Stimulated activated naive CD4-positive, alpha-beta T cell (primary cell): ENCODE results near the gene GLI3.

ENCODE experiments used
- DNase-seq, 6 experiments: peaks; one replicate each; lab custom pipeline; 2025; lab: John Stamatoyannopoulos, UW

Gene GLI3

GRCh38 chr7:42081671-42082070 is 155.3 kb downstream of the GLI3 start:
- no peak for DNase-seq

DNA sequence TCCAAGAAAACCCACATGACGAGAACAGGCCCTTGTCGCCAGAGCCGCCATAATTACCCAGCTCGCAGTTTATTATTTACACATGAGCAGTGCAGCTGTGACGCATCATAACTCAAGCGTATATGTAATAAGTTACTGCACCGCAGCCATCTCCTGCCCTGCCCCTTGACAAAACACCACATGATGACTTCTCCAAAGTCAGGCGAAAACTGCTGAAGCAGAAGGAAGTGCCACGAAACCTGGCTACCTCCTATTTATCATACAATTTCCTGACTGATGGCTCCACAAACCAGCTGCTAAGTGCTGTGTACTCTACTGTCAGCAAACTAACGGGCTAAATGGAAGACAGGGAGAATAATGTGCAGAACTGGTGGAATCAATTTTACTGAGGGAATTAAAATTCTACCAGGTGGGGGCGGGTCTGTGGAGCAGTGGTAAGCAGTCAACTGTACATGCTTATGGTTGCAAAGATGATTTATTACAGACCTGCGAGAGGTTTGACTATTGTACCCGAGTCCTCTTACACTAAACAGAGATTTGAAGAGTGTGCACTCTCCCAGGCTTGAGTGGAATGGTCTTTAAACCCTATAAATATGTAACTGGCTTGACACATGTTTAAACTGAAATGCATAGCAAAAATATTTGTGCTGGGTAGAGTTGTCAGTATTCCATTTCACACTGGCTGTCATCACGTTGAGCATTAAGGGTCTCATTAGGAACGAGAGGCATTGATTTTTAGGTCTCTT is 156.0 kb downstream of the GLI3 start:
- DNase-seq, result no peak

DNA sequence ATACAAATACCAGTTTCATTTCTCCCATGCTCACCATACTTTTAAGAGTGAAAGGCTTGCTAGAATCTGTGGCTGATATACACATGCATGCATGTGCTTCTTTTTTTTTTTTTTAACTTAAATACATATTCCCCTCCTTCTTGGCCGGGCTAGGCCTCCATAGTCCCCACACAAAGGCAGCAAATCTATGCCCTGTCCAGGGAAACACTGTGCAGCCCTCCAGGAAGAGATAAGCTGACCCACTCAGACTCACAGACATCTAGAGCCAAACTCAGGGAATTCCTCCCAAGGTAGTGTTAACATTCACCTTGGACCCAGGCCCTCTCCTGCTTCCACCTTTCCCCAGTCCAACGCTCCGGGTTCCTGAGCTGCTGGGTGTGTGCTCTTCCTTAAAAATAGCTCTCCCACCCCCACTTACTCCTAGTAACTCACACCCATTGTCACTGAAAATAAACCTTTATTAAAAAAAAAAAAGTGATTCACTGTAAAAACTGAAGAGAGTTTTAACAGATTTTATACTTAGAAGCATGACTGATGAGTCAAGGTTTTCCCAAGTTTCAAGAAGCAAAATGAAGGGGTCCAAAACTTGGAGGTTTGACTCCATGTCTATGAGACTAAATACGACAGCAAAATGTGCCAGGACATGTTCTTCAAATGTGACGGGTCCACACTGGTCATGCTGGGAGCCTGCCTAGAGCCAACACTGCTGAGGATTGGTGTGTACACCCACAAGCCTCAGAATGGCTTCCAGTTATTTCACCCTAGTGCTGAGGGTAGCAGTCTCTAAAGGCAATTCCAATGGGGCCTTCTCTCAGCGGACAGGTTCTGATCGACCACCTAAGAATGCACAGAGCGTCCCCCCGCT is 159.5 kb downstream of the GLI3 start:
- DNase-seq, result no peak

DNA sequence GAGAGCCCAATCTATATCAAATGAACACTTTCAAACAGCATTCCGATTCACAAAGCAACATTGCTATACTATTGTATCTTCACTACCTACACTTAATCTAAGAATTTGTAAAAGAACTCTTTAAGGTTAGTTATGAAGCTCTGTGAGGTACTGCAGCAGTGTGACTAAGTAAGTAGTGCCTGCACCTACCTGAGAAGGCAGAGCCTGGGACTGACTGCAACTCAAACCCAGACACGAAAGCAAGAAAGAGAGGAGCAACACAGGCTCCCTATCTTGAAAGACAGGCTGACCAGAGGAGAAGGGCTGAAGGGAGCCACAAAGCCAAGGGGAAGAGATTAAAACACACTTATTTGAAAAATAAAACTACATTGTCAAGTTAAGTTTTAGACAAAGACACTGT is 160.1 kb downstream of the GLI3 start:
- DNase-seq, result no peak

DNA sequence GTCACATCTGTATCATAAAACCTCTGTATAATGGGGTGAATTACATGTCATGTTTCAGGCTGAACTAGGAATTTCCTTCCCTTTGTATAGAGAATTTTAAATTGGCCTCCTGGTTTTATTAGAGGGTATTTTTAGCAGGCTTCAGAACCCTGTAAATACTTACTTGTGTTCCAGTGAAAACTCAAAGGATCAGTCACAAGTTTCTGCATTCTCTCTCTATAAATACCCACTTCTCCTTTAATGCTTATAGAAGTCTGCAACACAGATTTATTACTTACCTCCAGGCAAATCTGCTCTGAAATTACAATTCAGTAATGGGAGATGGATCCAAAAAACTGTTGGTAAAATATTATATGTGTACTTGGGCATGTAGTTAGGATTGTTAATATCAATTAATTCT is 161.6 kb downstream of the GLI3 start:
- DNase-seq, result no peak

DNA sequence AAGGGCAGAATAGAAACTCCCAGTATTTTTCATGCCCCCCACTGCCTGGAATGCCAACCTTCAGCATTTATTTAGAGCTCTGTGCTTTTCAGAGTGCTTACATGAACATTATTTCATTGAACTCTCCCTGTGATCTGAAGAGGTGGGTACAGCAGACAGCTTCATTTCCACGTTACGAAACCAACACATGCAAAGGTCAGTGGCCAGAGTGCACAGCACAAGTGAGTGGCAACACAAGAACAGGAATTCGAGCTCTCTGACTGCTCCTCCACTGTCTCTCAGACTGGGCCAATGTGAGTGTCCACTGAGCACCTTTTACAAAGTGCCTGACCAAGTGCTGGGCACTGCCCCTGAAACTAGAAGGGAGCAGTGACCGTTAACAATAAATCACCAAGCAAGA is 162.9 kb downstream of the GLI3 start:
- no peak for DNase-seq

- DNase-seq, result no peak
Observed at GRCh38 chr7:42071372-42072261, 165.4 kb downstream of the GLI3 start.

DNA sequence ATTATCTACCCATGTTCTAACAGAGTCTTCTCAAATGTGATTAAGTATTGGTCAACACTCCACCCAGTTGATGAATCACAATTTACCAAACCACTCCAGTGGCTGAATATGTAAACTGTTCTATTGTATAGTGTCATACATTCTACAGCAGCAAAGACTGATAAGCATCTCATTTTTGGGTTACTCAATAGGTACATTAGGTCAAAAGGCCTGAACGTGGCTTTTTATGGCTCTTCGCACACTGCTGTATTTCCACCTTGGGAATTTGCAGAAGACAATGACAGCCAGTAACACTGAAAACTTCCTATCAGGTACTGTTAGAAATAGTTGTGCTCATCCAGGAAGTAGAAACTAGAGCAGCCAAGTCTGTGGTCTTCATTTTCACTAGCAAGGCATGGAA is 166.9 kb downstream of the GLI3 start:
- no peak for DNase-seq

- no peak for DNase-seq
Observed at GRCh38 chr7:42069590-42069989, 167.4 kb downstream of the GLI3 start.

- no peak for DNase-seq
Observed at GRCh38 chr7:42068554-42069280, 168.3 kb downstream of the GLI3 start.

DNA sequence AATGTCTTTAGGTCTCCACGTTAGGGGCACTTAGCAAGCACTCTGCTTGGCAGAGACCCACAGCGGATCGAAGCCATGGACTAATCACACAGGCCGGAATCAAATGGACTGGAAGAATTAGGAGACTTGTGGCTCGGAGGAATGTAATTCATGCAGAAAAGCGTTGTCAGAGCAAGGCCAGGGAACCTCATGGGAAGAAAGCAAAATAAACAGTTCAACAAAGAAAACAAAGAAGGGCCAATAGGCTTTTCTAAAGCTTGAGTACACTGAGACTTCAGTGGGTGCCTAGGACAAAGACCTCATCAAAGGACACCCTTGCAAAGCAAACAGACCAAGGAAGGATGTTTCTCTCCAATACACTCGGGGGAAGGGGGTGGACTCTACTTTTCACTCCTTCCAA is 171.1 kb downstream of the GLI3 start:
- no peak for DNase-seq

- DNase-seq, result no peak
Observed at GRCh38 chr7:42065015-42065414, 172.0 kb downstream of the GLI3 start.

DNA sequence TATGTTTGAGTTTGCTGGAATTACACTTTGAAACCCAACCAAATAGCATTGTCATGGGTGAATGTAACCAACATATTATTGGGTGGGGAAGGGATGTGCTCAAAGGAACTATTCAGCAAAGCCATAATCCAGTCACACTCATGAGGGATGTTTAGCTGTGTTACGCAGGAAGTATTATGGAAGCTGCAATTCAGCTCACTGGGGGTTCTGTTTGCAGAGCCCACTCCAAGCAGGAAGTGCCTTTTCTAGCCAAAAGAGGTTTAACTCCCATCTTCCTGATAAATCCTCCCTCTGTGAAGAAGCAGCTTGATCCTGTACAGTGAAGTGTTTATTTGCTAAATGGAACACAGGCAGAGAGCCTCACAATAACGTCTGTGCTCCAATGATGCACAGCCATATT is 172.5 kb downstream of the GLI3 start:
- DNase-seq, result no peak

DNA sequence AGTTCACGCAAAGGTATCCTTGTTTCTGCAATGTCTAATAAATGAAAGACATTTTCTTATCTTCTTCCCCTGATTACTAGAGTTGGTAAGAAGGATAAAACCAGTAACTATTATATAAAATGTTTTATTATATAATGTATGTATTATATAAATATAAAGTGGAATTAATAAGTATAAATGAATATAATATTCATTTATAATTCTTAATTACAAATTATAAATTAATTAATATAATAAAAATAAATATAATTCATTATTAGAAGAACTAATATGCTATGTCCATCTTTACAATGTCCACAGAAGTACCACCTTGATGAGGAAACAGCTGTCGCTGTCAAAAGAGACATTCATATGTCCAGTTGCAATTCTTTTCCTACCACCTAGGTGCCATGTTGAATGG is 177.7 kb downstream of the GLI3 start:
- DNase-seq, result no peak

GRCh38 chr7:42057331-42057730 is 179.7 kb downstream of the GLI3 start:
- DNase-seq, result no peak

GRCh38 chr7:42055171-42055570 is 181.8 kb downstream of the GLI3 start:
- DNase-seq, result no peak

DNA sequence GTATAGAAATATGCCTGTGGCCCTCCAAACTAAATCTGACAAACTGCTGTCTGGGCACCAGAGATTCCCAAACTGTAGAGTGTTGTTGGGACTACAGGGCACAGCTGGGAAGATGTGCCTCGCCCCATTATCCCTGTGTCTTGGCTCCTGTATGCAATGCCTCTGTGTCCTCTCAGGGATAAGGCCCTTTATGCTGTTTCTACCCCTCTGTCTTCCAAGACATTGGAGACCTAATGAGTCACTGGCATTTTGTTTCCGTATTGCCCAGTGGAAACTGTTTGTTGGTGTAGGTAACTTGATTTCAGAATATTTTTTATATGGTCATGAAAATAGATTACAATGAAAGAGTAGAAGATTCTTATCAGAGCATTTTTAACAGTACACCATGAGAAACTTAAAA is 183.2 kb downstream of the GLI3 start:
- DNase-seq, result no peak

DNA sequence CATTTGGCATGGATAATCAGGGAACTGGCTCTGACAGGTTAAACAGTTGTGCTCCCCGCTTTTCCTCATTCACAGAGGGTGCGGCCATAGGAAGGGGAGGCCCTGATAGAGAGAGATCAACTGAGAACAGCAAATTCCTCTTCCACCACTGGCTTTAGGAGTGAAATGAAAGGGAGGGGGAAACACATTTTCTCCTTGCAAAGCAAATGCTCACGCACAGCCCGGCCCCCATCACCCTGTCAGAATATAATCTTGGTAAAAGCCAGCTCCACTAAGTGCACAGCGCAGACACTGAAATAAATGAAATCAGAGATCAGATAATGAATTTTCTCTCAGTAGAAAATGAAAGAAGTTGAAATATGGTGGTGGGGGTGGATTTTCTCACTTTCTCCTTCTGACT is 187.2 kb downstream of the GLI3 start:
- no peak for DNase-seq

DNA sequence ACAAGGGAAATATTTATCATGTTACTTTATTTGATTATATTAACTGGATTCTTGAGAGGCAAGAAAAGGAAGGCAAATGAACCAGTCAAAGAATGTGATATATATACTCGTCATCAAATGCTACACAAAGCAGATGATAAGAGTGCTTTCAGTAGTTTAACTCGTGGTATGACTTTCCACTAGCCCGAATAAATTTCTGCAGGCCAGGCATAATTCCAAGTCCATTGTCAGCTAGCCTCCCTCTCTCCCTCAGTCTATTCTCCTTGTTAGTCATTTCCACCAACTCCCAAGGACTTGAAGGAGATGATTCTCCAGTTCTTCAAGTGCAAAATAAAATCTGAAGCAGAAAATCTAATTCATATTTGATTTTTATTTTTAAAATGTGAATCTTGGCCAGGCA is 190.5 kb downstream of the GLI3 start:
- no peak for DNase-seq

DNA sequence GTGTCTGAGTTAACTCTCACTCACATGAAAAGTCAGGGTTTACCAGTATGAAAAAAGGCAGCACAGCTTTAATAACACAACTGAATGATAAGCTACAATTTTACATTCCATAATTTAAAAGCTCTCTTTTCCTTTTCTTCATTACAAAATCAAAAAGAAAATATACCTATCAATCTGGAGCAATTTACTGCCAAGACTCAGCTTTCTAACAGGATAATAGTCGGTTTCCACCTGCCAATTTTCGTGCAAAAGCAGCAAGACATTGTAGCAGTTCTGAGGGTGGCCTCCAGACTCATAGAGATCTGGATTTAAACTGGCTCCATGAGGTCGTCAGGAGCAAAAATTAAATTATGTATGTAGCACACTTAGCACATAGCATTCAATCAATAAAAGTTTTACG is 191.0 kb downstream of the GLI3 start:
- no peak for DNase-seq

GRCh38 chr7:42039921-42040320 is 197.1 kb downstream of the GLI3 start:
- no peak for DNase-seq

- DNase-seq, result no peak
Observed at GRCh38 chr7:42035210-42035609, 201.8 kb downstream of the GLI3 start.
